Stomach smooth muscle (tissue), 2 donors: ENCODE measurements around the gene CAV2.
A peak's percentile ranks its signal among the peaks of the same experiment; 100 is the strongest.

Experiments used
- H3K27ac ChIP-seq: one replicate; pipeline ENCODE4 v1.7.0; 2013; ENCODE audit warnings: mild to moderate bottlenecking, low read length, inconsistent platforms
- H3K27me3 ChIP-seq, 2 donors: one replicate each; pipeline ENCODE4 v1.7.0; 2013; ENCODE audit warnings: low read length in 2 of 2; ENCODE audit not compliant: insufficient read depth in 2 of 2, control insufficient read depth in 1 of 2
- H3K36me3 ChIP-seq, 2 donors: one replicate each; pipeline ENCODE4 v1.7.0; 2013; ENCODE audit warnings: low read length in 2 of 2; ENCODE audit not compliant: control insufficient read depth in 2 of 2, insufficient read depth in 2 of 2
- H3K4me1 ChIP-seq: one replicate; pipeline ENCODE4 v1.7.0; 2013; ENCODE audit warnings: low read length; ENCODE audit not compliant: control insufficient read depth, insufficient read depth
- H3K4me3 ChIP-seq, 2 donors: one replicate each; pipeline ENCODE4 v1.7.0; 2013; ENCODE audit warnings: low read length in 2 of 2
- H3K9ac ChIP-seq, 2 donors: one replicate each; pipeline ENCODE4 v1.7.0; 2013; ENCODE audit warnings: low read length in 2 of 2, mild to moderate bottlenecking in 1 of 2
- H3K9me3 ChIP-seq, 2 donors: one replicate each; pipeline ENCODE4 v1.7.0; 2013; ENCODE audit warnings: low read length in 2 of 2; ENCODE audit not compliant: control insufficient read depth in 2 of 2
- donor health status: healthy.
- donor health status: Pancreatic carcinoma.

CAV2 gene

GRCh38 chr7:116510795-116511194, 11.3 kb downstream of the CAV2 start:
- Histone ChIP-seq H3K4me3 (no peak overlapping the region), H3K27me3 (no peaks in the 10 kb centered on the region), H3K27ac (peak overlapping the region; percentile 77), H3K9me3 (no peaks in the 10 kb centered on the region), H3K36me3 (peaks cover 0 to 2% of the 10 kb centered on the region in 2 donors), H3K4me1 (peaks cover 2% of the 10 kb centered on the region), H3K9ac (no peak overlapping the region)

- Histone ChIP-seq H3K9ac (peak overlapping the region; percentile 7 to 43), H3K27me3 (no peaks in the 10 kb centered on the region), H3K4me3 (peak overlapping the region; percentile 35 to 71), H3K4me1 (no peaks in the 10 kb centered on the region), H3K27ac (peak overlapping the region; percentile 77), H3K36me3 (peaks cover 0 to 2% of the 10 kb centered on the region in 2 donors), H3K9me3 (no peaks in the 10 kb centered on the region)
These were observed 12.3 kb downstream of the CAV2 start for GRCh38 chr7:116511552-116512519.

- Histone ChIP-seq H3K4me3 (peak overlapping the region; percentile 35 to 71), H3K36me3 (peaks cover 0 to 2% of the 10 kb centered on the region in 2 donors), H3K9ac (peak overlapping the region; percentile 7 to 30)
These were observed 13.1 kb downstream of the CAV2 start for GRCh38 chr7:116512520-116513188.

DNA sequence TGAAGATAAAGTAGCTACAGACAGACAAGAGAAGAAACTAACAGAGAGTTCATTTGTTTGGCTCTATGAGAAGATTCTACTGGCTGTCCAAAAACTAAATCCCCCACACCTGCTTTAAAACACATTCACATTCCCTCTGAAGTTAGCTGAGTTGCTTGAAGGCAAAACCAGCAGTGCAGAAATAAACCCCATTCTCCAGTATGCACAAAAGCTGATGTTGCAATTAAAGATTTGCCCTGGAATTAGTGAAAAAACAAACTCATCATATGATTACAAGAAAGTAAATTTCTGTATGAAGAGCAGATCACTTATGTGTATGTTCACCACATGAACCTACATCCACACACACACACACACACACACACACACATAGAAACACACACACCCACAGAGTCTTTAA, 16.0 kb downstream of the CAV2 start:
- Histone ChIP-seq H3K4me1 (no peaks in the 10 kb centered on the region), H3K36me3 (no peaks in the 10 kb centered on the region), H3K9ac (no peak overlapping the region), H3K27ac (no peak overlapping the region), H3K9me3 (no peaks in the 10 kb centered on the region), H3K27me3 (no peaks in the 10 kb centered on the region), H3K4me3 (no peak overlapping the region)

More at GRCh38 chr7:116512520-116513188, 13.1 kb downstream of the CAV2 start:
- Histone ChIP-seq H3K27me3 (no peaks in the 10 kb centered on the region), H3K9me3 (no peaks in the 10 kb centered on the region), H3K4me1 (no peaks in the 10 kb centered on the region), H3K27ac (peak overlapping the region; percentile 77)

GRCh38 chr7:116516324-116516723, 16.8 kb downstream of the CAV2 start:
- H3K27ac ChIP-seq, result no peak overlapping the region
- H3K4me3 ChIP-seq, result no peak overlapping the region
- H3K4me1 ChIP-seq, result no peaks in the 10 kb centered on the region
- no peaks in the 10 kb centered on the region for H3K27me3 ChIP-seq
- H3K9me3 ChIP-seq, result no peaks in the 10 kb centered on the region
- no peaks in the 10 kb centered on the region for H3K36me3 ChIP-seq
- H3K9ac ChIP-seq, result no peak overlapping the region

- Histone ChIP-seq H3K9me3 (no peaks in the 10 kb centered on the region), H3K27ac (no peak overlapping the region), H3K4me3 (no peak overlapping the region), H3K36me3 (no peaks in the 10 kb centered on the region), H3K4me1 (no peaks in the 10 kb centered on the region), H3K27me3 (no peaks in the 10 kb centered on the region), H3K9ac (no peak overlapping the region)
These were observed 18.1 kb downstream of the CAV2 start for GRCh38 chr7:116517626-116518025.

DNA sequence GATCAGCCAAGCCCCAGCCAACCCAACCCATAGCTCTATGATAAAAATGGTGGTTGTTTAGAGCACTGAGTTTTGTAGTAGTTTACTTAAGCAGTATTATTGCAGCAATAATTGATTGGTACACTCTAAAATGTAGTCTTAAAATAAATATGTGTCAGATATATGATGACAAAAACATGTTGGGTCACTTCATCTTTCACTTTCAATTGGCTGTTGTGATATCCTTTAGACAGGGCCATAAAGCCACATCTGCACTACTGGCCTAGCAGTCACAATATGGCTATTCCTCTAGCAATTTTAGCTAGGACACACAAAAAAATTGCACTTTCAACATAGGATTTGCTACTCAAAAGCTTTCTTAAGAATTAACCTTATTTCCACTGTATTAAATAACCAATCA, 19.4 kb downstream of the CAV2 start:
- Histone ChIP-seq H3K4me3 (no peak overlapping the region), H3K9me3 (no peaks in the 10 kb centered on the region), H3K4me1 (no peaks in the 10 kb centered on the region), H3K9ac (no peak overlapping the region), H3K27me3 (no peaks in the 10 kb centered on the region), H3K27ac (no peak overlapping the region), H3K36me3 (no peaks in the 10 kb centered on the region)

- Histone ChIP-seq H3K4me3 (no peak overlapping the region), H3K27ac (no peak overlapping the region), H3K9ac (no peak overlapping the region), H3K27me3 (no peaks in the 10 kb centered on the region), H3K36me3 (no peaks in the 10 kb centered on the region), H3K4me1 (peaks cover 13% of the 10 kb centered on the region), H3K9me3 (no peaks in the 10 kb centered on the region)
These were observed 21.6 kb downstream of the CAV2 start for GRCh38 chr7:116521046-116521664.

- Histone ChIP-seq H3K27me3 (peaks cover 0 to 2% of the 10 kb centered on the region in 2 donors), H3K4me1 (peaks cover 20% of the 10 kb centered on the region), H3K36me3 (no peaks in the 10 kb centered on the region), H3K9ac (no peak overlapping the region), H3K27ac (no peak overlapping the region), H3K4me3 (no peak overlapping the region), H3K9me3 (no peaks in the 10 kb centered on the region)
These were observed 22.7 kb downstream of the CAV2 start for GRCh38 chr7:116522247-116522646.

DNA sequence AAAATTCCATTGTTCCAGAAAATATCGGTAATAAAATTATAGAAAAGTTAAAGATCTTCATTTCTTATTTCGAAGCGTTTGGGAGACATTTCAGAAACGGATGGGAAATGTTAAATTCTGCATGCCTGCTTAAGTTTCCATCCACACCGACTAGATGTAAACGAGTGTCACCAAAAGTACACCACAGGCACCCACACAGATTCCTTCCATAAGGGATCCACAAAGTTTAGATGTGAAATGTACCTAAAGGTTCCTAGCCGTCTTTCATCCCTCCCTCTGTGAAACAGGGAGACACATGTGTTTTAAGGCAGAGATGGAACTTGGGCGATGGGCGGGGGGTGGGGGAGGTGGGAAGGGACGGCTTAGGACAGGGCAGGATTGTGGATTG, 24.7 kb downstream of the CAV2 start:
- peak overlapping the region; percentile 74 to 89 for H3K9ac ChIP-seq
- peak overlapping the region; percentile 100 for H3K27ac ChIP-seq
- H3K27me3 ChIP-seq, result peaks cover 0 to 2% of the 10 kb centered on the region in 2 donors
- H3K36me3 ChIP-seq, result peaks cover 2 to 7% of the 10 kb centered on the region in 2 donors
- H3K4me3 ChIP-seq, result peak overlapping the region; percentile 60 to 98
- H3K4me1 ChIP-seq, result peaks cover 35% of the 10 kb centered on the region
- H3K9me3 ChIP-seq, result no peaks in the 10 kb centered on the region
